Lung (tissue), 12 donors: ENCODE results near the gene RAI2. TPM values are rescaled to one million over a fixed set of nuclear protein-coding genes. Genes with fewer than 3 reads are reported as not detected.

Experiments
- ATAC-seq: fragments of 200-7000 bp; cut with Tn5 transposase; one replicate; pipeline ENCODE4 v1.9.1; 2020; ENCODE audit warnings: moderate number of reproducible peaks; ENCODE audit not compliant: insufficient read depth, low FRiP score
- DNase-seq, 3 donors: peaks; one replicate each; pipeline ENCODE4 v3.0.0-alpha.2; 2013 to 2017
- H3K27ac ChIP-seq, 2 donors: one replicate each; pipeline ENCODE4 v1.5.1; 2013; ENCODE audit warnings: mild to moderate bottlenecking in 2 of 2, moderate library complexity in 2 of 2, control low read depth in 1 of 2, inconsistent platforms in 1 of 2, low read depth in 1 of 2, low read length in 1 of 2
- H3K27me3 ChIP-seq, 3 donors: one replicate each; pipeline ENCODE4 v1.5.1; 2013; ENCODE audit warnings: low read length in 2 of 3; ENCODE audit not compliant: control insufficient read depth in 3 of 3, insufficient read depth in 3 of 3
- H3K36me3 ChIP-seq, 4 donors: one replicate each; pipeline ENCODE4 v1.5.1; 2013; ENCODE audit warnings: low read length in 4 of 4, mild to moderate bottlenecking in 1 of 4, moderate library complexity in 1 of 4; ENCODE audit not compliant: control insufficient read depth in 4 of 4, insufficient read depth in 4 of 4
- H3K4me1 ChIP-seq, 5 donors: one replicate each; pipeline ENCODE4 v1.5.1; 2013; ENCODE audit warnings: low read length in 5 of 5, mild to moderate bottlenecking in 2 of 5, moderate library complexity in 1 of 5; ENCODE audit not compliant: control insufficient read depth in 5 of 5, insufficient read depth in 5 of 5
- H3K4me3 ChIP-seq: one replicate; pipeline ENCODE4 v1.5.1; 2013; ENCODE audit warnings: mild to moderate bottlenecking, control low read depth, moderate library complexity
- H3K9ac ChIP-seq, 2 donors: one replicate each; pipeline ENCODE4 v1.5.1; 2013; ENCODE audit warnings: low read length in 2 of 2, control low read depth in 1 of 2; ENCODE audit not compliant: insufficient read depth in 1 of 2
- H3K9me3 ChIP-seq, 4 donors: one replicate each; pipeline ENCODE4 v1.5.1; 2013; ENCODE audit warnings: low read length in 3 of 4, mild to moderate bottlenecking in 1 of 4, moderate library complexity in 1 of 4; ENCODE audit not compliant: control insufficient read depth in 4 of 4, insufficient read depth in 3 of 4
- CTCF ChIP-seq: IDR thresholded peaks from 2 replicates; pipeline ENCODE4 v1.5.1; 2012; ENCODE audit warnings: mild to moderate bottlenecking; ENCODE audit errors: control extremely low read depth, extremely low read depth
- WGBS, 2 donors: extraction: QIAGEN DNeasy Blood & Tissue Kit; methylation state at CpG; one replicate each; pipeline ENCODE4 v1.1.7; 2013; 5-methylcytosine and 5-hydroxymethylcytosine counted together
- polyA plus RNA-seq, 2 donors: library from polyadenylated mRNA; stranded (reverse); fragments of 200-250 nt; gene quantifications; one replicate each; pipeline ENCODE4 v1.2.1, GENCODE V29; 2013
- total RNA-seq, 2 donors: library from RNA; depleted of rRNA in 1 of 2; stranded (reverse); fragments of >200 nt in 1 of 2; gene quantifications; one replicate each; pipeline ENCODE4 v1.2.1, GENCODE V29; 2014 to 2021
- donor health status: control.
- donor health status: control.
- donor health status: Bipolar disorder and iron deficiency.
- donor health status: healthy.
- donor health status: DM: yes; HTN: yes; CAD: no.

RAI2 gene
- total and polyA plus RNA-seq, 4 donors = 11.5 to 19.9 (median 13.6) TPM

- TF ChIP-seq CTCF = no peak
- no peak for DNase-seq
- H3K27me3 ChIP-seq = peaks cover 0 to 21% (median 10%) of the 10 kb centered on the region in 3 donors
- no peak for ATAC-seq
- H3K9ac ChIP-seq = no peak overlapping the region
- H3K4me1 ChIP-seq = no peaks in the 10 kb centered on the region
- H3K27ac ChIP-seq = no peak overlapping the region
- peaks cover 0 to 3% (median 0%) of the 10 kb centered on the region in 4 donors for H3K9me3 ChIP-seq
- H3K4me3 ChIP-seq = no peak overlapping the region
- WGBS, 2 donors = 57 to 80% methylated on average over 2 of the region's 2 CpGs
- no peaks in the 10 kb centered on the region for H3K36me3 ChIP-seq
Observed at GRCh38 chrX:17878028-17878670, 17.1 kb upstream of the RAI2 start.

- DNase-seq (no peak), ATAC-seq (no peak)
- no peak overlapping the region for H3K4me3 ChIP-seq
- no peak overlapping the region for H3K27ac ChIP-seq
- no peak for TF ChIP-seq CTCF
- H3K27me3 ChIP-seq = peaks cover 0 to 16% (median 15%) of the 10 kb centered on the region in 3 donors
- H3K4me1 ChIP-seq = no peaks in the 10 kb centered on the region
- H3K36me3 ChIP-seq = no peaks in the 10 kb centered on the region
- peaks cover 0 to 3% (median 0%) of the 10 kb centered on the region in 4 donors for H3K9me3 ChIP-seq
- no peak overlapping the region for H3K9ac ChIP-seq
Observed at GRCh38 chrX:17876135-17876534, 15.0 kb upstream of the RAI2 start.

GRCh38 chrX:17869580-17869979, 8.5 kb upstream of the RAI2 start:
- DNase-seq = no peak
- H3K27ac ChIP-seq = no peak overlapping the region
- no peak for ATAC-seq
- H3K4me3 ChIP-seq = no peak overlapping the region
- 83 to 88% methylated on average over 2 of the region's 2 CpGs for WGBS, 2 donors
- no peaks in the 10 kb centered on the region for H3K4me1 ChIP-seq
- H3K9me3 ChIP-seq = peaks cover 0 to 3% (median under 1%) of the 10 kb centered on the region in 4 donors
- no peak overlapping the region for H3K9ac ChIP-seq
- no peaks in the 10 kb centered on the region for H3K36me3 ChIP-seq
- peaks cover 0 to 24% (median 20%) of the 10 kb centered on the region in 3 donors for H3K27me3 ChIP-seq
- no peak for TF ChIP-seq CTCF
